Measurements from ENCODE around the gene NOXA1.

GRCh38 chr9:137438591-137439157, 15.5 kb downstream of the NOXA1 start:
- TF ChIP-seq CTCF (IDR thresholded peaks at IDR 0.05) (no peak), POLR2A (IDR thresholded peaks at IDR 0.05) (no peak), EP300 (IDR thresholded peaks at IDR 0.05) (no peak)
